Activated T-helper 1 cell treated with Interleukin-2 at 50 U/mL for 16 hours (primary cell): ENCODE data around the gene ZMIZ2.

Experiments used
- DNase-seq: peaks from one replicate; pipeline ENCODE4 v3.0.0-alpha.2; 2020; ENCODE audit warnings: low read depth

The ZMIZ2 gene

GRCh38 chr7:44755698-44756627 lies 7.3 kb downstream of the ZMIZ2 start:
- DNase-seq, result no peak

GRCh38 chr7:44756904-44757303 lies 8.3 kb downstream of the ZMIZ2 start:
- DNase-seq, result no peak

- DNase-seq, result no peak
Measured at GRCh38 chr7:44757311-44757710, 8.7 kb downstream of the ZMIZ2 start.

GRCh38 chr7:44757739-44758138 lies 9.1 kb downstream of the ZMIZ2 start:
- DNase-seq, result no peak

- no peak for DNase-seq
Measured at GRCh38 chr7:44759246-44759645, 10.6 kb downstream of the ZMIZ2 start.

GRCh38 chr7:44760034-44760580 lies 11.5 kb downstream of the ZMIZ2 start:
- DNase-seq, result no peak

- DNase-seq, result no peak
Measured at GRCh38 chr7:44761207-44762161, 12.8 kb downstream of the ZMIZ2 start.

- DNase-seq, result no peak
Measured at GRCh38 chr7:44762300-44762699, 13.7 kb downstream of the ZMIZ2 start.

GRCh38 chr7:44762726-44763522 lies 14.3 kb downstream of the ZMIZ2 start:
- DNase-seq, result no peak

GRCh38 chr7:44764081-44764480 lies 15.4 kb downstream of the ZMIZ2 start:
- DNase-seq, result no peak

GRCh38 chr7:44764665-44765578 lies 16.3 kb downstream of the ZMIZ2 start:
- no peak for DNase-seq

GRCh38 chr7:44765579-44766415 lies 17.1 kb downstream of the ZMIZ2 start:
- DNase-seq, result no peak

- no peak for DNase-seq
Measured at GRCh38 chr7:44766416-44766801, 17.8 kb downstream of the ZMIZ2 start.

GRCh38 chr7:44767134-44767911 lies 18.7 kb downstream of the ZMIZ2 start:
- no peak for DNase-seq

- no peak for DNase-seq
Measured at GRCh38 chr7:44767912-44768627, 19.4 kb downstream of the ZMIZ2 start.

- DNase-seq, result no peak
Measured at GRCh38 chr7:44768628-44769371, 20.2 kb downstream of the ZMIZ2 start.

GRCh38 chr7:44769376-44769775 lies 20.7 kb downstream of the ZMIZ2 start:
- no peak for DNase-seq
